K562 (cell line): Measurements from ENCODE around the gene CTNS. TPM values are rescaled to one million over a fixed set of nuclear protein-coding genes. Genes with fewer than 3 reads are reported as not detected.

Experiments
- CEBPG ChIP-seq, 3 experiments: fragments of 200-800 bp in 1 of 3; sonication (Bioruptor generic) in 1 of 3; sonication (generic) in 1 of 3; formaldehyde crosslinking in 1 of 3; IDR thresholded peaks in 2 of 3; conservative IDR thresholded peaks in 1 of 3; 2 replicates each; pipeline versions ENCODE4 v1.6.1 to v1.8.0; 2016 to 2022; ENCODE audit warnings: missing compliant biosample characterization in 2 of 3, missing genetic modification characterization in 2 of 3, mild to moderate bottlenecking in 1 of 3, missing genetic modification reagents in 1 of 3
- EGR1 ChIP-seq: fragments of 450-650 bp; conservative IDR thresholded peaks from 2 replicates; pipeline ENCODE4 v1.6.1; 2017; ENCODE audit warnings: mild to moderate bottlenecking
- EWSR1 ChIP-seq: fragments of 450-650 bp; IDR thresholded peaks from 2 replicates; pipeline ENCODE4 v1.6.1; 2018; ENCODE audit warnings: borderline replicate concordance, mild to moderate bottlenecking, low read depth, moderate library complexity; ENCODE audit not compliant: partially characterized antibody
- NR2C2 ChIP-seq, 2 experiments: fragments of 200-800 bp in 1 of 2; sonication (Bioruptor generic) in 1 of 2; sonication (generic) in 1 of 2; formaldehyde crosslinking in 1 of 2; IDR thresholded peaks; 2 replicates each; pipeline versions ENCODE4 v1.6.1 to v1.8.0; 2016 to 2022; ENCODE audit warnings: mild to moderate bottlenecking in 1 of 2, missing compliant biosample characterization in 1 of 2, missing genetic modification characterization in 1 of 2, missing genetic modification reagents in 1 of 2
- SMARCA4 ChIP-seq: fragments of 450-650 bp; IDR thresholded peaks from 2 replicates; pipeline ENCODE4 v1.6.1; 2016
- TAF7 ChIP-seq: fragments of 450-650 bp; IDR thresholded peaks from 2 replicates; pipeline ENCODE4 v1.6.1; 2016; ENCODE audit warnings: missing genetic modification characterization, missing compliant biosample characterization
- ZNF3 ChIP-seq: fragments of 250-450 bp; sonication (Bioruptor Pico); IDR thresholded peaks from 2 replicates; pipeline ENCODE4 v1.5.0; 2021; ENCODE audit warnings: mild to moderate bottlenecking, moderate library complexity
- polyA plus RNA-seq, 8 experiments: library from polyadenylated mRNA; depleted of rRNA in 4 of 8; stranded (reverse) in 5 of 8; unstranded in 3 of 8; fragments of >200 nt; fragmentation: Nextera tagmentation in 2 of 8; fragmentation: Illumina TruSeq in 1 of 8; extraction: Ambion mirVana in 2 of 8; extraction: Trizol in 1 of 8; gene quantifications; 2 replicates each; pipeline versions ENCODE4 v1.2.1 to v1.2.3, GENCODE V29; 2011 to 2014; ENCODE audit warnings: inconsistent platforms in 1 of 8, missing spikeins in 1 of 8
- total RNA-seq, 7 experiments: library from RNA; depleted of rRNA in 6 of 7; stranded (reverse); fragments of >200 nt in 6 of 7; fragmentation: Illumina TruSeq in 2 of 7; extraction: Trizol in 2 of 7; gene quantifications; 2 replicates each; pipeline versions ENCODE4 v1.2.1 to v1.2.3, GENCODE V29; 2011 to 2021; ENCODE audit warnings: low replicate concordance in 1 of 7
- TF ChIP-seq, protein P1 (sequence below), 2 experiments: fragments of 450-650 bp in 1 of 2; sonication (generic) in 1 of 2; formaldehyde crosslinking in 1 of 2; IDR thresholded peaks; 2 replicates each; pipeline versions ENCODE4 v1.7.1 to v1.9.0; 2016 to 2022; ENCODE audit warnings: inconsistent platforms in 1 of 2, mild to moderate bottlenecking in 1 of 2, missing genetic modification reagents in 1 of 2
- TF ChIP-seq, protein P2 (sequence below): fragments of 450-650 bp; IDR thresholded peaks from 2 replicates; pipeline ENCODE4 v1.6.1; 2018; ENCODE audit warnings: mild to moderate bottlenecking, low read depth; ENCODE audit not compliant: partially characterized antibody
- TF ChIP-seq, protein P3 (sequence below): fragments of 450-650 bp; conservative IDR thresholded peaks from 2 replicates; pipeline ENCODE4 v1.6.1; 2016; ENCODE audit warnings: missing genetic modification characterization, low read depth, mild to moderate bottlenecking, missing compliant biosample characterization, moderate library complexity

Gene CTNS
- total and polyA plus RNA-seq, 9 of the 15 experiments (the other 6 are each of a cell fraction or from before 2014, with no cell fraction given), result 0.66 to 8.4 (median 4.9) TPM

DNA sequence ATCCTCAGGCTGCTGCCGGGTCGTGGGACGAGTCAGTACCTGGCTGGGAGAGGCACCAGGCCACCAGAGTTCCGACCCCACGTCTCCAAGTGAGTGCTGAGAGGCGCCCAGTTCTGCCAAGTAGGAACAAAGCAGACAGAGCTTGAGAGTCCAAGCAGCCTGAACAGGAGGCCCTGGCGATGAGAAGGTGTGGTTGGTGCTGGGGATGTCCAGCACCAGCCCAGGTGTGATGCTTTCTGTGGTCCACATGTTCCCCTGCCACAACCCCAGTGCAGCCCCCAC is 21.0 kb downstream of the CTNS start (continued):
- TF ChIP-seq, protein P1, sequence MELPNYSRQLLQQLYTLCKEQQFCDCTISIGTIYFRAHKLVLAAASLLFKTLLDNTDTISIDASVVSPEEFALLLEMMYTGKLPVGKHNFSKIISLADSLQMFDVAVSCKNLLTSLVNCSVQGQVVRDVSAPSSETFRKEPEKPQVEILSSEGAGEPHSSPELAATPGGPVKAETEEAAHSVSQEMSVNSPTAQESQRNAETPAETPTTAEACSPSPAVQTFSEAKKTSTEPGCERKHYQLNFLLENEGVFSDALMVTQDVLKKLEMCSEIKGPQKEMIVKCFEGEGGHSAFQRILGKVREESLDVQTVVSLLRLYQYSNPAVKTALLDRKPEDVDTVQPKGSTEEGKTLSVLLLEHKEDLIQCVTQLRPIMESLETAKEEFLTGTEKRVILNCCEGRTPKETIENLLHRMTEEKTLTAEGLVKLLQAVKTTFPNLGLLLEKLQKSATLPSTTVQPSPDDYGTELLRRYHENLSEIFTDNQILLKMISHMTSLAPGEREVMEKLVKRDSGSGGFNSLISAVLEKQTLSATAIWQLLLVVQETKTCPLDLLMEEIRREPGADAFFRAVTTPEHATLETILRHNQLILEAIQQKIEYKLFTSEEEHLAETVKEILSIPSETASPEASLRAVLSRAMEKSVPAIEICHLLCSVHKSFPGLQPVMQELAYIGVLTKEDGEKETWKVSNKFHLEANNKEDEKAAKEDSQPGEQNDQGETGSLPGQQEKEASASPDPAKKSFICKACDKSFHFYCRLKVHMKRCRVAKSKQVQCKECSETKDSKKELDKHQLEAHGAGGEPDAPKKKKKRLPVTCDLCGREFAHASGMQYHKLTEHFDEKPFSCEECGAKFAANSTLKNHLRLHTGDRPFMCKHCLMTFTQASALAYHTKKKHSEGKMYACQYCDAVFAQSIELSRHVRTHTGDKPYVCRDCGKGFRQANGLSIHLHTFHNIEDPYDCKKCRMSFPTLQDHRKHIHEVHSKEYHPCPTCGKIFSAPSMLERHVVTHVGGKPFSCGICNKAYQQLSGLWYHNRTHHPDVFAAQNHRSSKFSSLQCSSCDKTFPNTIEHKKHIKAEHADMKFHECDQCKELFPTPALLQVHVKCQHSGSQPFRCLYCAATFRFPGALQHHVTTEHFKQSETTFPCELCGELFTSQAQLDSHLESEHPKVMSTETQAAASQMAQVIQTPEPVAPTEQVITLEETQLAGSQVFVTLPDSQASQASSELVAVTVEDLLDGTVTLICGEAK (IDR thresholded peaks at IDR 0.05), result no peak
- TF ChIP-seq, protein P1 (CRISPR knock-in tag; IDR thresholded peaks at IDR 0.05), result no peak
- TF ChIP-seq SMARCA4 (no peak), NR2C2 (CRISPR knock-in tag; IDR thresholded peaks at IDR 0.05) (no peak), NR2C2 (tag; IDR thresholded peaks at IDR 0.05) (no peak), ZNF3 (CRISPR knock-in tag) (no peak), EGR1 (no peak), EWSR1 (no peak), CEBPG (CRISPR knock-in tag; IDR thresholded peaks at IDR 0.05) (no peak), CEBPG (tag; conservative IDR thresholded peaks at IDR 0.05 in 1 of 2, IDR thresholded peaks at IDR 0.05 in 1 of 2) (no peak), TAF7 (tag) (no peak)
- TF ChIP-seq, protein P2, sequence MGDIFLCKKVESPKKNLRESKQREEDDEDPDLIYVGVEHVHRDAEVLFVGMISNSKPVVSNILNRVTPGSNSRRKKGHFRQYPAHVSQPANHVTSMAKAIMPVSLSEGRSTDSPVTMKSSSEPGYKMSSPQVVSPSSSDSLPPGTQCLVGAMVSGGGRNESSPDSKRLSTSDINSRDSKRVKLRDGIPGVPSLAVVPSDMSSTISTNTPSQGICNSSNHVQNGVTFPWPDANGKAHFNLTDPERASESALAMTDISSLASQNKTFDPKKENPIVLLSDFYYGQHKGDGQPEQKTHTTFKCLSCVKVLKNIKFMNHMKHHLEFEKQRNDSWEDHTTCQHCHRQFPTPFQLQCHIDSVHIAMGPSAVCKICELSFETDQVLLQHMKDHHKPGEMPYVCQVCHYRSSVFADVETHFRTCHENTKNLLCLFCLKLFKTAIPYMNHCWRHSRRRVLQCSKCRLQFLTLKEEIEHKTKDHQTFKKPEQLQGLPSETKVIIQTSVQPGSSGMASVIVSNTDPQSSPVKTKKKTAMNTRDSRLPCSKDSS, result no peak
- TF ChIP-seq, protein P3, sequence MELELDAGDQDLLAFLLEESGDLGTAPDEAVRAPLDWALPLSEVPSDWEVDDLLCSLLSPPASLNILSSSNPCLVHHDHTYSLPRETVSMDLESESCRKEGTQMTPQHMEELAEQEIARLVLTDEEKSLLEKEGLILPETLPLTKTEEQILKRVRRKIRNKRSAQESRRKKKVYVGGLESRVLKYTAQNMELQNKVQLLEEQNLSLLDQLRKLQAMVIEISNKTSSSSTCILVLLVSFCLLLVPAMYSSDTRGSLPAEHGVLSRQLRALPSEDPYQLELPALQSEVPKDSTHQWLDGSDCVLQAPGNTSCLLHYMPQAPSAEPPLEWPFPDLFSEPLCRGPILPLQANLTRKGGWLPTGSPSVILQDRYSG, result no peak
